ENCODE measurements around the gene DYDC2.
"Not testable (repeated sequence)": the region's sequence is repeated elsewhere in the genome, so short reads cannot be mapped to it uniquely, and the experiment has no call there.

DYDC2 gene

GRCh38 chr10:80411681-80412220 lies 55.2 kb downstream of the DYDC2 start:
- TF ChIP-seq CTCF (IDR thresholded peaks at IDR 0.05; ENCODE audit: low read depth, low read length), result no peak
- H3K4me3 ChIP-seq (ENCODE audit: low read depth, low read length), result no peak overlapping the region

GRCh38 chr10:80412486-80412885 lies 55.9 kb downstream of the DYDC2 start:
- TF ChIP-seq CTCF (IDR thresholded peaks at IDR 0.05; ENCODE audit: low read depth, low read length), result no peak
- H3K4me3 ChIP-seq (ENCODE audit: low read depth, low read length), result no peak overlapping the region

GRCh38 chr10:80413271-80413996 lies 56.9 kb downstream of the DYDC2 start:
- no peak overlapping the region for H3K4me3 ChIP-seq (ENCODE audit: low read depth, low read length)
- TF ChIP-seq CTCF (IDR thresholded peaks at IDR 0.05; ENCODE audit: low read depth, low read length), result no peak

- TF ChIP-seq CTCF (IDR thresholded peaks at IDR 0.05; ENCODE audit: low read depth, low read length), result no peak
- H3K4me3 ChIP-seq (ENCODE audit: low read depth, low read length), result no peak overlapping the region
Observed at GRCh38 chr10:80414142-80414895, 57.7 kb downstream of the DYDC2 start.

GRCh38 chr10:80415734-80416478 lies 59.3 kb downstream of the DYDC2 start:
- H3K4me3 ChIP-seq (ENCODE audit: low read depth, low read length), result no peak overlapping the region
- TF ChIP-seq CTCF (IDR thresholded peaks at IDR 0.05; ENCODE audit: low read depth, low read length), result no peak

GRCh38 chr10:80416479-80417098 lies 60.0 kb downstream of the DYDC2 start:
- no peak for TF ChIP-seq CTCF (IDR thresholded peaks at IDR 0.05; ENCODE audit: low read depth, low read length)
- no peak overlapping the region for H3K4me3 ChIP-seq (ENCODE audit: low read depth, low read length)

- H3K4me3 ChIP-seq (ENCODE audit: low read depth, low read length), result not testable (repeated sequence)
Observed at GRCh38 chr10:80417256-80417655, 60.7 kb downstream of the DYDC2 start.
